KOPT-K1 (cell line): ENCODE results near the gene MAN2B1.

ENCODE experiments used
- H3K27ac ChIP-seq: fragments of 200-600 bp; sonication (generic); 2 replicates; pipeline ENCODE4 v1.5.1; 2016; ENCODE audit warnings: antibody characterized with exemption, mild to moderate bottlenecking, low read depth, low read length; ENCODE audit not compliant: poor library complexity, severe bottlenecking
- H3K36me3 ChIP-seq: fragments of 200-600 bp; sonication (generic); 2 replicates; pipeline ENCODE4 v1.5.1; 2017; ENCODE audit warnings: antibody characterized with exemption, mild to moderate bottlenecking, low read length, moderate library complexity; ENCODE audit not compliant: insufficient read depth
- H3K9me3 ChIP-seq: fragments of 200-600 bp; sonication (generic); 2 replicates; pipeline ENCODE4 v1.5.1; 2017; ENCODE audit warnings: antibody characterized with exemption, low read length, mild to moderate bottlenecking; ENCODE audit not compliant: insufficient read depth, poor library complexity, severe bottlenecking

The MAN2B1 gene

DNA sequence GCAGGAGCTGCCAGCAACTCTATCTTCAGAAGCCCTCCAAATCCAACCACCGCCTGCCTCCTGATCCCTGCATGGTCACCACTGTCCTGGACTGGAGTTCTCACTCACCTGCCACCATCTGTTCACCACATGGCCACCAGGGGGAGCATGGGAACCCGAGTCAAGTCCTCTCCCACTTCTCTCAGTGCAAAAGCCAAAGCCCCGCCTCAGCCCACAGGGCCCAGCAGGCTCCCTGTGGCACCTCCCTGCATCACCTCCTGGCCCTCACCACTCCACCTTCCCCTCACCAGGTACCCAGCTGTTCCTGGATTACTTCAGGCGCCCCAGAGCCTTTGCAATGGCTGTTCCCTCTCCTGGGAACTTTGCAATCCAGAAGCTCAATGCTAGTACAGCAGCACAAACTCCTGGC lies 9.8 kb upstream of the MAN2B1 start:
- Histone ChIP-seq H3K27ac (no peak overlapping the region), H3K36me3 (peaks cover 87% of the 10 kb centered on the region)

DNA sequence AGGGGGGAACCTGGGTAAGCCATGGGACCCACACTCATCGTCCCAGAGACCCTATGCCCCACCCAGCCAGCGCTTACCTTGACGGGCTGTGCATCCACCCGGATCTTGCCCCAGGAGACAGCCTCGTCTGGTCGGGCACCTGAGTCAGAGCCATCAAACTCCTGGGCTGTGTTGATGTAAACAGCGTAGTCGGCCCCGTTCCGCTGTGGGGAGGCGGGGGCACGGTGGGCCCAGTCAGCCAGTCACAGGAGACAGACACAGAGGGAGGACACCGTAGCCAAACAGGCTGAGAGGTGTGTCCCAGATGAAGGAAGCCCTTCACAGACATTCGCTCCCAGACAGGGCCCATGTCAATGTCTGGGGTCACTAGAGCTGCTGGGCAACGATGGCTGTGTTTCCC lies 9.4 kb upstream of the MAN2B1 start:
- H3K9me3 ChIP-seq, result no peaks in the 10 kb centered on the region
- H3K36me3 ChIP-seq, result peaks cover 87% of the 10 kb centered on the region
- no peak overlapping the region for H3K27ac ChIP-seq

More for the DNA sequence above, 9.8 kb upstream of the MAN2B1 start:
- no peaks in the 10 kb centered on the region for H3K9me3 ChIP-seq

DNA sequence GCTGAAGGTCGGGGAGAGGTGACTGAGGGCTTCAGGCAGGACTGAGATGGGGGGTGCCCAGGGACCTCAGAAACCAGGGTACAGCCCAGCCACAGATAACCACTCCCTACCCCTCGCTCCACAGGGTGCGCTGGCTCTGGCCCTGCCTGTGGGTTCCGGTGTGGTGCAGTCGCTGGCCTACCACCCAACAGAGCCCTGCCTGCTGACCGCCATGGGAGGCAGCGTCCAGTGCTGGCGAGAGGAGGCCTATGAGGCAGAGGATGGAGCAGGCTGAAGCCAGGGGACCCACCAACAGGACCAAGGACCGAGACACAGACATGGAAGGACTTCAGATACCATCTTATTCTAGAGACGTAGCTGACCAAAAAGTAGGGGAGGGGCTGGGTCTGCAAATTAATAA lies 8.9 kb upstream of the MAN2B1 start:
- no peaks in the 10 kb centered on the region for H3K9me3 ChIP-seq
- H3K36me3 ChIP-seq, result peaks cover 92% of the 10 kb centered on the region
- no peak overlapping the region for H3K27ac ChIP-seq

DNA sequence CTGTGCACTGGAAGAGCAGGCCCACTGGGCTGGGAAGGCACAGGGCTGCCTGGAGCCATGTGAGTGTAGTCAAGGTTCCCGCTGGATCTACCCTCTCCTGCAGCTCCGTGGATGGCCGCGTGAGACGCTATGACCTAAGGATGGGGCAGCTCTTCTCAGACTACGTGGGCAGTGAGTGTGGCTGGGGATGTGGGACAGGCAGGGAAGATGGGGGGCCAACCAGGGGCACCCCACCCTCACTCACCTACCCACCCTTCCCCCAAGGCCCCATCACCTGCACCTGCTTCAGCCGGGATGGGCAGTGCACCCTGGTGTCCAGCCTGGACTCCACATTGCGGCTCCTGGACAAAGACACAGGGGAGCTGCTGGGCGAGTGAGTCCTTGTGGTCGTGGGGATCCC lies 6.2 kb upstream of the MAN2B1 start:
- Histone ChIP-seq H3K36me3 (peaks cover 68% of the 10 kb centered on the region), H3K9me3 (no peaks in the 10 kb centered on the region), H3K27ac (no peak overlapping the region)

DNA sequence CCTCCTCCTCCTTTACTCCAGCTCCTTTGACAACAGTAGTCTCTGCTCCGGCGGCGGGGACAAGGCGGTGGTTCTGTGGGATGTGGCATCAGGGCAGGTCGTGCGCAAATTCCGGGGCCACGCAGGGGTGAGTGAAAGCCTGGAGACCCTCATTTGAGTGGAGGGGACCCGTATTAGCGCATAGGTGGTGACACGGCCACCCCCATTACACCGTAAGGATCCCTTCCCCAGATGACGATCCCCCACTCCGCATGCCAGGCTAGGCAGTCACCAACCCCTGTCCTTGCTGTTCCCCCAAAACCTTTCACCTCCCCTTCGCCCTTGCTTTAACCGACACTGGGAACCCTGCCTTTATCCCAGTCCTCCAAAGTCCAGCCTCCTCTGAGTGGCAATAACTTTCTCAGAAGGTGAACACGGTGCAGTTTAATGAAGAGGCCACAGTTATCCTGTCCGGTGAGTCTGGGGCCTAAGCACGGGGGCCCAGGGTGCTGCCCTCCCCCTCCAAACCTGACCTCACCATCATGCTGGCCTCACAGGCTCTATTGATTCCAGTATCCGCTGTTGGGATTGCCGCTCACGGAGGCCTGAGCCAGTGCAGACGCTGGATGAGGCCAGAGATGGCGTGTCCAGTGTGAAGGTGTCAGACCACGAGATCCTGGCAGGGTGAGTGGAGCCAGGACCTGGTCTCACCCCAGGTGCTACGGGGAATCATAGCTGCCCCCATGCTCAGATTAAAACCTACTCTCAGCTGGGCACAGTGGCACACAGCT lies 3.8 kb upstream of the MAN2B1 start:
- H3K9me3 ChIP-seq, result no peaks in the 10 kb centered on the region
- H3K36me3 ChIP-seq, result peaks cover 44% of the 10 kb centered on the region
- H3K27ac ChIP-seq, result peak overlapping the region; percentile 81

DNA sequence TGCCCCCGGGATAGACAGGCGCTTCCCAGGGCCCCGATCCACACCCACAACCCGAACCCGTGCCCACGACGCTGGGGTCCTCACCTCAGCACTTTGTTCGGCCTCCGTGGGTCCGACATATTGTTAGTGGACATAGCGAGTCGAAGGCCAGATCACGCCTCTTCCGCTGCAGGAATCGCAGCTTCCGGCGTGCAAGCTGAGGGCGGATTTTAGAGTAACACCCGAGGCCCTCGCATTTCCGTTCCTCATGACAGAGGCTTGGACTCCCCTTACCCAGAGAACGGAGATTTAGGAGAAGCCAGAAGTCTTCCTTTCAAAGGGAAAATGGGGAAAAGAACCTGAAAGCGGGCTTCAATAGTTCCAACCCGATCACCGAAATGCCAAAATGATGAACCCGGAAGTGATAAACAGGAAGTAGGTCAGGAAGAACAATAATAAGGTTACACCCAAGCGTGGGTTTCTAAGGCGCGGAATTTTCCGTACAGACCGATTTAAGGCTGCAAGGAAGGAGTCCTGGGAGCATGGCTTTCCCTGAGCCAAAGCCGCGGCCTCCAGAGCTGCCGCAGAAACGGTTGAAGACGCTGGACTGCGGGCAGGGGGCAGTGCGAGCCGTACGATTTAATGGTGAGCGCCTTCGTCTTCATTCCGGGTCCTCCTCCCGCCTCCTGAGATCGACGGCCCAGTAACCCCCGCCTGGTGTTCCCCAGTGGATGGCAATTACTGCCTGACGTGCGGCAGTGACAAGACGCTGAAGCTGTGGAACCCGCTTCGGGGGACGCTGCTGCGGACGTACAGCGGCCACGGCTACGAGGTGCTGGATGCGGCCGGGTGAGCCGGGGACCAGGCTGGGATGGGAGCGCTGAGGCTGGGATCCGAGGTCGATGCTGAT lies 3.0 kb upstream of the MAN2B1 start:
- Histone ChIP-seq H3K9me3 (no peaks in the 10 kb centered on the region), H3K36me3 (peaks cover 40% of the 10 kb centered on the region), H3K27ac (peak overlapping the region; percentile 81)

DNA sequence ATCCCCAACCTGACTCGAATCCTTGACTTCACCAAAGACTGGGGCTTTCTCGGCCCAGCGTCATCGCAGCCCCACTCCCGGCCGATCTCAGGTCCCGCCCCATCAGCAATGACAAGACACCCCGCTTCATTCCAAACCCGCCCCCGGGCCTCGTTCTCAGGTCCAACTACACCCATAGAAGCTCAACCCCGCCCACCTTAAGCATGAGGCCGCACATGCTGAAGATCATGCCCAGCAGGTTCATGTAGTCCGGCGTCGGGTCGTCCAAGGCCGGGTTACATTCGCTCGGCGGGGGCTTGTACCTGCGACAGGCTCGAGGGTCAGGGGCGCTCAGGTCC lies 2.4 kb upstream of the MAN2B1 start:
- peaks cover 40% of the 10 kb centered on the region for H3K36me3 ChIP-seq
- peak overlapping the region; percentile 81 for H3K27ac ChIP-seq

DNA sequence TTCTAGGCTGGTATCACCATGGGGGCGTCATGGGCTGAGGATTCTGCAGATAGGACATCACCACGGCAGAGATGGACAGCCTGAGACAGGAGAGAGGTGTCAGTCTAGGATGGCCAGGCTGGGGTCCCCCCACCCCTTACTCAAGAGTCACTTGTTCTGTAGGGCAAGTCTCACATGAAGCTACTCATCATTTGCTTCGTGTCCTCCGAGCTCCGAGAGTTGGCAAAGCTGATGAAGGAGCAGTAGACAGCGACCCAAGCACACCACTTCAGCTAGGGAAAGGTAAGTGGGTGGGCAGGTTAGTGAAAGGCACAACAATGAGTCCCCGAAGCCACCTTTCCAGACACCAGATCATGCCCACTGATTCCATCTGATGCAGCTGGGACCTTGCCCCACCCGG lies 1.8 kb upstream of the MAN2B1 start:
- H3K27ac ChIP-seq, result peak overlapping the region; percentile 81
- H3K36me3 ChIP-seq, result peaks cover 40% of the 10 kb centered on the region
- no peaks in the 10 kb centered on the region for H3K9me3 ChIP-seq

More for the DNA sequence above, 2.4 kb upstream of the MAN2B1 start:
- no peaks in the 10 kb centered on the region for H3K9me3 ChIP-seq

DNA sequence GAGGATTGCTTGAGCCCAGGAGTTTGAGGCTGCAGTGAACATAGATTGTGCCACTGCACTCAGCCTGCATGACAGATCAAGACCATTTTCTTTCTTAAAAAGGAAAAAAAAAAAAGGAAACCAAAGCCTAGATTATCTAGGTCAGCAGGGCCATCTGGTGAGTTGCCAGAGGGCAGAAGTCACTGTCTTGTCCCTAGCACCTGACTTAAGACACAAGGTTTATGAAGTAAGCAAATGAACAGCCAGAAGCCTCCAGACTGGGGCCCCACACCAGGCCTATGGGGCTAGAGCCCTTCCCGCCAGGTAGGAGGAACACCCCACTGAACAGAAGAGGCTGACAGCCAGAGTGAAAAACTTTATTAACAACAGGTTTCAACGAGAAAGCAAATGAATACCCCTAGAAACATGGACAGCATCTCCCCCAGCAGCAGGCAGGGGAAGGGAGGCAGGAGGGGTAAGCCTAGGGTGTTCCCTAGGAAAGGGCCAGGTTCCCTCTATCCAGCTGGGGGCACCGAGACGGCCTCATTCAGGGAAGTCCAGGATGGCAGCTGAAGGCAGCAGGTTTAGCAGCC lies 1.3 kb upstream of the MAN2B1 start:
- peaks cover 40% of the 10 kb centered on the region for H3K36me3 ChIP-seq
- no peaks in the 10 kb centered on the region for H3K9me3 ChIP-seq
- no peak overlapping the region for H3K27ac ChIP-seq

DNA sequence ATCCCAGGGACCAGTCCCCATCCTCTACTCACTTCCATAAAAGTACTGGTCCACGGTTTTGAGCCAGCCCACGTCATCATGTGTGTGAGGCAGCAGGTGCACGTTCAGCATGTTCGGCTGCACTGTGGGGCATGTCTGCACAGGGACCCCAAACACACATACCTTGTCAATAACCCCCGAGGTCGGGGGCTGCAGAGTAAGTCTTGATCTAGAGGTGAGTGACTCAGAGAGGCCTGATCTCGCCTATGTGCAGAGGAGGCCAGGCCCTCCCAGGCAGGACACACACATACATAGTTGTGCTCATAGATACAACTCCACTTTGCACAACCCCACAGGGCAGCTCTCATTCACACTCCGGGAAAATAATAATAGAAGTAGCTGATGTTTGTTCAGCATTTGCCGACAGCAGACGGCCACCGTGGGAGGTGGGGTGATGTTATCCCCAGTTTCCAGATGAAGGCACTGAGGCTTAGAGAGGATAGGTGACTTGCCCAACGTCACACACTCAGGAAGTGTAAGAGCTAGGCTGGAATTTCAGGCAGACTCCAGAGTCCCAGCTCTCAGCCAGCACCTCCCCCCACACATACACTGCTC lies 774 bp downstream of the MAN2B1 start:
- peaks cover 45% of the 10 kb centered on the region for H3K36me3 ChIP-seq
- peak overlapping the region; percentile 60 for H3K27ac ChIP-seq
- H3K9me3 ChIP-seq, result no peaks in the 10 kb centered on the region

DNA sequence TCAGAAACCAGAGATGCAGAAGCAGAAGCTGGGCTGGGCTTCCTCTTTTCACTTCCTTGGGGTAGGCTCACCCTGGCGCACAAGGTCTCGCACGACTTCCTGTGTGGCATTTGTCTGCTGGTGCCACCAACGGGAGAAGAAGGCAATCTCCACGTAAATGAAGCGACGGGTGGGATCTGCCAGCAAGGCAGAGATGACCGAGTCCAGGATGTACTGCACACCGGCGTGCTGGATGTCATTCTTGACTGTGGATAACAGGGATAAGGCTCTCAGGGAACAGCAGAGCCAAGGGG lies 1.3 kb downstream of the MAN2B1 start:
- Histone ChIP-seq H3K36me3 (peaks cover 45% of the 10 kb centered on the region), H3K9me3 (no peaks in the 10 kb centered on the region), H3K27ac (no peak overlapping the region)

DNA sequence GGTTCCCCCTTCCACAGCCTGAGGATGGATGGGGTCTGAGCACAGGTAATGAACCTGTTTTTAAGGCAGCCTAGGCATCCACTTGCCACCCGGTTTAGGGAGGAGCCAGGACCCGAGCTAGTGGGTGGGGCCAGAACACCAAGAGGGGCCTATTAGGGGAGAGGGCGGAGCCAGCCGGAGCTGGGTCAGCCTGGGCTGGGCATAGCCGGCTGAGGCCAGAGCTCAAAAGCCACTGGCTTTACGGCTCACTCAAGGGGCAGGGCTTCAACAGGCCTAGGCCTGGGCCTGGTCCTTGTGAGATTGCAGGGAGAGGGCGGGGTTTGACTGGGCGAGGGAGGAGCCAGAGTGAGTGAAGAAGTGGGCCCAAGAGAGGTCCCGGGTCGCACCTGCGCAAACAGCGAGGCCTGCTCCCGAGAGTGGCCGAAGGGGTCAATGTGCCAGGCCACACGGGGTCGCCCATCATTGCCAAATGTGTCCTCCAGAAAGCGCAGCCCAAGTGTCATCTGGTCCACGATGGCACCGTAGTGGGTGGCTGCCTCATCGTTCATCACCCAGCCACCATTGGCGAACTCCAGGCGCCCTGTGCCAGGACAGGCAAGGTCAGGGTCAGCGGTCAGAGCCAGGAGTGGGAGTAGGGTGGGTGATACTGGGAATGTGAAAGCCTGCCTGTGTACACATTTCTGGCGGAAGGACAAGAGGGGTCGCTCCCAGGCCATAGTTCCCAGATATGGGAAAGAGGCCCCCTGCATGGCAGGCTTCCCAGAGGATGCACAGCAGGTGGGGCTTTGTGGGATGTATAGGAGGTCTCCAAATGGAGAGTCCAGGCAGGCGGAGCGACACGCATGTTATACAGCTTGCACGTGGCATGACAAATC lies 1.9 kb downstream of the MAN2B1 start:
- no peaks in the 10 kb centered on the region for H3K9me3 ChIP-seq
- no peak overlapping the region for H3K27ac ChIP-seq
- H3K36me3 ChIP-seq, result peaks cover 51% of the 10 kb centered on the region

DNA sequence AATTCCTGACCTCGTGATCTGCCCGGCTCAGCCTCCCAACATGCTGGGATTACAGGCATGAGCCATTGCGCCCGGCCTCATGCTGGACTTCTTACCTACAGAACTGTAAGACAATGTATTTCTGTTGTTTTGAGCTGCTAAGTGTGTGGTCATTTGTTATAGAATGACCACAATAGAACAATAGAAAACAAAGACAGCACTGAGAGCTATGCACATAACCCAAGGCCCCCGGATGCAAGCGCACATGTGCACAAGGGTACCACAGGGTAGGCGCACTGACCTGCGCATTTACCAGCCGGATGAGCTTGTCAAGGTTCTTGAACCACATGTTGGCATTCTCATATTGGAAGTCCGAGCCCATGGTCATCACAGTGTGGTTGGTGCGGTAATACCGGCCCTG lies 5.6 kb downstream of the MAN2B1 start:
- H3K9me3 ChIP-seq, result no peaks in the 10 kb centered on the region
- peaks cover 65% of the 10 kb centered on the region for H3K36me3 ChIP-seq

DNA sequence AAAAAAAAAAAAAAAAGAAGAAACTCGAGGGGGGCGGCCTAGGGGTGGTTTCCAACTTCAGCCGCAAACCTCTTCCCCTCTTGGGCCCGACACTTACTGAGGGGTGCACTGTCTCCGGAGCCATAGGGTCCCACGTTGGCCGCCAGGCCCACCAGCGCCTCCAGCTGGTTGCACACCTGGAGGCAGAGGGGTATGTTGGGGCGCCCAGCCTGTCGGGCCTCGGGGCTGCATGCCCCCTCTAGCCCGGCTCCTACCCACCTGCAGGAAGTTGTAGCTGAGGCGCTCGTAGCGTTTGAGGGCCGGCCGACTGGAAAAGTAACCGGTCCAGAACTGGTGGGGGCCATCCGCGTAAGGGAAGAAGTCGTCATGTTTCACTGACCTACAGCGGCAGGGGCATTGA lies 8.6 kb downstream of the MAN2B1 start:
- peaks cover 60% of the 10 kb centered on the region for H3K36me3 ChIP-seq
- no peaks in the 10 kb centered on the region for H3K9me3 ChIP-seq
- H3K27ac ChIP-seq, result no peak overlapping the region

More for the DNA sequence above, 5.6 kb downstream of the MAN2B1 start:
- no peak overlapping the region for H3K27ac ChIP-seq
